ENCODE data around the gene MTIF3. TPM values are rescaled to one million over a fixed set of nuclear protein-coding genes. Genes with fewer than 3 reads are reported as not detected.
A peak's percentile ranks its signal among the peaks of the same experiment; 100 is the strongest.
"Not testable (repeated sequence)": the region's sequence is repeated elsewhere in the genome, so short reads cannot be mapped to it uniquely, and the experiment has no call there.

The MTIF3 gene
- total RNA-seq, 1 donor from 2014 or later: 50.0 TPM

DNA sequence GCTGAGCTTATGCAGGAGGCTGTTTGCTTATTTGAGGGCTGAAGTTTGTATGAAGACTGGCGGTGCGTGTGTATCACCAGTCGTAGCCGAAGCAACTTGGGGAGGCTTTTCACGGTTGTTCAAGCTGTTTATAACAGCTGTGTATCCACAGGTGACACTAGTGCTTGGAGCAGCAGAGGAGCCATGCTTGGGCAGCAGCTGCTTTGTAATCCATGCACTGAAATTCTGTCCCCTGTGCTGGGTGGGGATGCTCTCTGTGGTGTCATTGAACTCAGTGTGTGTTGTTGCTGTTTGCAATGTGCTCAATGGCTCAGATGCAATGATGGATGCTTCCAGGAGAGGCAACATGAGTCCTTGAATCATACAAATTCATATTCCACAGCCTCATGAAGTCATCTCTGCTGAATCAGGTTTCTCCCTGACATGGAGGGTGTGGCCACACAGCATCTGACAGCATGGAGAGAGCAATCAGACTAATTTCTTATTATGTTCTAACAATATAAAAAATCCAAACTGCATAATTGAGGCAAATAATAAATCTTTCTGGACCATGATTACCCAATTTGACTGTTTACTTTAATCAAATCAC, 44.7 kb downstream of the MTIF3 start:
- no peak overlapping the region for H3K4me3 ChIP-seq (ENCODE audit: low read depth, low read length)
- TF ChIP-seq, protein P1, sequence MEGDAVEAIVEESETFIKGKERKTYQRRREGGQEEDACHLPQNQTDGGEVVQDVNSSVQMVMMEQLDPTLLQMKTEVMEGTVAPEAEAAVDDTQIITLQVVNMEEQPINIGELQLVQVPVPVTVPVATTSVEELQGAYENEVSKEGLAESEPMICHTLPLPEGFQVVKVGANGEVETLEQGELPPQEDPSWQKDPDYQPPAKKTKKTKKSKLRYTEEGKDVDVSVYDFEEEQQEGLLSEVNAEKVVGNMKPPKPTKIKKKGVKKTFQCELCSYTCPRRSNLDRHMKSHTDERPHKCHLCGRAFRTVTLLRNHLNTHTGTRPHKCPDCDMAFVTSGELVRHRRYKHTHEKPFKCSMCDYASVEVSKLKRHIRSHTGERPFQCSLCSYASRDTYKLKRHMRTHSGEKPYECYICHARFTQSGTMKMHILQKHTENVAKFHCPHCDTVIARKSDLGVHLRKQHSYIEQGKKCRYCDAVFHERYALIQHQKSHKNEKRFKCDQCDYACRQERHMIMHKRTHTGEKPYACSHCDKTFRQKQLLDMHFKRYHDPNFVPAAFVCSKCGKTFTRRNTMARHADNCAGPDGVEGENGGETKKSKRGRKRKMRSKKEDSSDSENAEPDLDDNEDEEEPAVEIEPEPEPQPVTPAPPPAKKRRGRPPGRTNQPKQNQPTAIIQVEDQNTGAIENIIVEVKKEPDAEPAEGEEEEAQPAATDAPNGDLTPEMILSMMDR (conservative IDR thresholded peaks at IDR 0.05; ENCODE audit: low read depth, low read length): no peak
- no peak for DNase-seq (ENCODE audit: low read depth)

DNA sequence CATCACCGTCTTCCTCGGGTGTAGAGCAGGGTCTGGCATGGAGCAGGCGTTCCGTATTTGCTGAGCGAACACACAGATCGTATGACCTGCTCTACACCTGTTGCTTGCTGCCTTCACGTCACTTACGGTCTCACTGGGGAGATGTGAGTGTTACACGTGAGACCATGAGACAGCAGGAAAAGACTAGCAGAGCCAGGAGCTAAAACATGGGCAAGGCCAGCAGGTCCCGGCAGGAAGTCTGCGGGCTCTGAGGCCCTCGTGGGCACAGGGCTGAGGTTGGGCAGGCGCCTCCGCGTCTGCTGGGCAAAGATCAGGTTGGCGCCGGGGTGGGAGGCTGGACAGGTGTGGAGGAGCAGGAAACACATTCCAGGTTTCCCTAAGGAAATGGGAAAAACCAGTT, 45.7 kb downstream of the MTIF3 start:
- H3K4me3 ChIP-seq (ENCODE audit: low read depth, low read length): no peak overlapping the region
- no peak for DNase-seq (ENCODE audit: low read depth)
- TF ChIP-seq, protein P1 (conservative IDR thresholded peaks at IDR 0.05; ENCODE audit: low read depth, low read length): no peak

DNA sequence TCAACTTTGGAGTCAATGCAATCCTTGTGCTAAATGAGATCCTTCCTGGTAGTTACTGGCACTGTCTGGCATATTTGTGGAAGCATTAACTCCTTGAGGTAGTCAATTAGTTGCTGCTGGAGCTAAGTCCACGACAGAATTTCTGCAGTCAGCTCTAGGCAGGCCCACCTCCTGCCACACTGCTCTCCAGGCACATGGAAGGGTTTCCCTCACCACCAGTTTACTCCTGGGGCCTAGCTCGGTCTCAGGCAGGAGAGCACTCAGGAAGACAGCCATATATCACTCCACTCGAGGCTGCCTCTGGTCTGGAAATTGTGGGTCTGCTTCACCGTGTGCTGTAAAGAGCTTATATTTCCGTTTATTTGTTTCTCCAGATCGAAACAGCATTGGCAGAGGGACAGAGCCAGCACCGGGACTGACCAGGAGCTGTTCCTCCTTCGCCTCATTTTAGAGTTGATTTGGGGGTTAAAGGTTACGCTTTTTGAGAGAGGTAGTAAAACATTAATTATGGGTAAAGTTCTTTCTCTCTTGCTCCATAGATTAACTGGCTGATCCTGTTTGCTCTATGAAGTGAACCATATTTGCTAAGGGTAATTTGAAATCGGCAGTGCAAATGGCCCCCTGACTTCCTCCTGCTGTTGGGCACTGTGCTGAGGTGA, 46.5 kb downstream of the MTIF3 start:
- TF ChIP-seq, protein P1 (conservative IDR thresholded peaks at IDR 0.05; ENCODE audit: low read depth, low read length): no peak
- no peak overlapping the region for H3K4me3 ChIP-seq (ENCODE audit: low read depth, low read length)
- DNase-seq (ENCODE audit: low read depth): no peak

DNA sequence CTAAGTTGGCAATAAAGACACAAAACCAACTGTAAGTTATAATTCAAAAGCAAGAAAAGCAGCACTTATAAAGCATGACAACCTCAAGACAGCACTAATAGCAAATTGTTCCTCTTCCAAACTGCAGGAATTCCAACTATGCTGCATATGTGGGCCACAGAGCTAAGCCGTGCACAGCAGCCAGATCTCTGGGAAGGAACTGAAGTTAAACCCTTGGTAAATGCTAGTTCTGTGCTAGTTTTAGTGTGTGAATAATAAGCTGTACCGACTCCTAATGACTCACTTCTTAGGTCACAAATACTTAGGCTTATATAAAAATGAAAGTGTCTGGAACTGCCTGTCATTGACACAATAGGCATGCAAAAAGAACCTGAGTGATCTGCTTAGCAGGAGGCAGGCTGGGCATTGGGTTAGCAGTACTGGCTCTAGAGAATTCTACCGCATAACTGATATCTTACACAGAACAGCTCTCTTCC, 47.1 kb downstream of the MTIF3 start:
- peak; percentile 56 for DNase-seq (ENCODE audit: low read depth)
- H3K4me3 ChIP-seq (ENCODE audit: low read depth, low read length): no peak overlapping the region
- TF ChIP-seq, protein P1 (conservative IDR thresholded peaks at IDR 0.05; ENCODE audit: low read depth, low read length): no peak

DNA sequence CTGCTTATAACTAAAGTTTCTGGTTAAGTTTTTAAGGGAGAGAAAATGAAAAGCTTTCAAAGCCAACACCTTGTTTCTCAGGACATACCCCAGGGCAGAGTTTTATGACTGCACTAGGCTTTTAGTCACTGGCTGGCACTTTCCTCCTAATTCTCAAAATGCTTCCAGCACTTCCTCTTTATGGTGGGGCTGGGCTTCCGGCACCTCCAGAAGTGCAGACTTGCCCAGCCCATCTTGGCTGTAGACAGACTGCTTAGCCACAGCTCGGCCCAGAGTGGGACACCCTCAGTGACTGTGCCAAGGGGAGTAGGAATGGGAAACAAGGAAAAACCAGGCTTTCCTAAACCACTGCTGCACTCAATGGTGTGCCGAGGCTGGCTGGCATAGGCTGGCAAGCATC, 49.2 kb downstream of the MTIF3 start:
- no peak for DNase-seq (ENCODE audit: low read depth)
- TF ChIP-seq, protein P1 (conservative IDR thresholded peaks at IDR 0.05; ENCODE audit: low read depth, low read length): no peak
- H3K4me3 ChIP-seq (ENCODE audit: low read depth, low read length): no peak overlapping the region

DNA sequence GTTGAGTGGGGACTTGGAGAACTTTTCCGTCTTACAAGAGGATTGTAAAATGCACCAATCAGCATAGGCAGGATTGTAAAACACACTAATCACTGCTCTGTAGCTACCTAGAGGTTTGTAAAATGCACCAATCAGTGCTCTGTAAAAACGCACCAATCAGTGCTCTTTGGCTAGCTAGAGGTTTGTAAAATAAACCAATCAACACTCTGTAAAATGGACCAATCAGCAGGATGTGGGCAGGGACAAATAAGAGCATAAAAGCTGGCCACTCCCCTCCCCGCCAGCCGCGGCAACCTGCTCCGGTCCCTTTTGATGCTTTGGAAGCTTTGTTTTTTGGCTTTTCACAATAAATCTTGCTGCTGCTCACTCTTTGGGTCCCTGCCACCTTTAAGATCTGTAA, 50.0 kb downstream of the MTIF3 start:
- not testable (repeated sequence) for H3K4me3 ChIP-seq (ENCODE audit: low read depth, low read length); DNase-seq (ENCODE audit: low read depth)

DNA sequence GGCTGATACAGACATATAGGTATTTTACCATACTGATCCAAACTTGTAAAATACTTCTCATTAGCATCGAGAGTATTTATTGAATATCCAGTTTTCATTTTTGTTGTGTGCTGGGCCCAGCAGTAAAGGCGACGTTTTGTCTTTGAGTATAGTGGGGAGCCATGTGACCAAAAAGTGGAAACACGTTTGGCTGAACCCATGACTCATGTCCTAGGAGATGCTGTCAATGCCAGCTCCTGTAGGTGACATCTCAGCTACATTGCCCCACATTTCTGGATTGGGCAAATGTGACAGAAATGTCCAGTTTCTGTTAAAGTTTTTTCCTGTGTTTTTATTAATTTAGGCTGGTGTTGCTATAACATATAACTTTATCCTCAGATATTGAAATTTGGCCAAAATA, 52.0 kb downstream of the MTIF3 start:
- no peak for DNase-seq (ENCODE audit: low read depth)
- no peak overlapping the region for H3K4me3 ChIP-seq (ENCODE audit: low read depth, low read length)
- TF ChIP-seq, protein P1 (conservative IDR thresholded peaks at IDR 0.05; ENCODE audit: low read depth, low read length): no peak
